ENCODE results near the gene TIPARP.
"Not testable (repeated sequence)": the region's sequence is repeated elsewhere in the genome, so short reads cannot be mapped to it uniquely, and the experiment has no call there.

The TIPARP gene

GRCh38 chr3:156718622-156719306 lies 44.4 kb downstream of the TIPARP start:
- no peak for DNase-seq

GRCh38 chr3:156720826-156721225 lies 46.4 kb downstream of the TIPARP start:
- no peak for DNase-seq

- DNase-seq = no peak
These were observed 47.6 kb downstream of the TIPARP start for GRCh38 chr3:156721687-156722618.

- no peak for DNase-seq
These were observed 48.8 kb downstream of the TIPARP start for GRCh38 chr3:156723182-156723619.

GRCh38 chr3:156725682-156726081 lies 51.3 kb downstream of the TIPARP start:
- no peak for DNase-seq

GRCh38 chr3:156726456-156726855 lies 52.1 kb downstream of the TIPARP start:
- DNase-seq = no peak

GRCh38 chr3:156727519-156728205 lies 53.3 kb downstream of the TIPARP start:
- peak in 1 of 2 experiments; percentile 7 for DNase-seq

- peak; percentile 42 to 48 for DNase-seq
These were observed 54.0 kb downstream of the TIPARP start for GRCh38 chr3:156728267-156728985.

- no peak for DNase-seq
These were observed 55.2 kb downstream of the TIPARP start for GRCh38 chr3:156729460-156730179.

GRCh38 chr3:156731813-156732212 lies 57.4 kb downstream of the TIPARP start:
- DNase-seq = no peak

- DNase-seq = no peak
These were observed 57.9 kb downstream of the TIPARP start for GRCh38 chr3:156732261-156732660.

GRCh38 chr3:156732715-156733421 lies 58.5 kb downstream of the TIPARP start:
- no peak for DNase-seq

- not testable (repeated sequence) for DNase-seq
These were observed 60.3 kb downstream of the TIPARP start for GRCh38 chr3:156734661-156735060.

GRCh38 chr3:156735471-156735870 lies 61.1 kb downstream of the TIPARP start:
- no peak for DNase-seq

- DNase-seq = not testable (repeated sequence)
These were observed 62.7 kb downstream of the TIPARP start for GRCh38 chr3:156737049-156737448.

- no peak for DNase-seq
These were observed 63.9 kb downstream of the TIPARP start for GRCh38 chr3:156738251-156738650.

GRCh38 chr3:156739976-156740375 lies 65.6 kb downstream of the TIPARP start:
- no peak for DNase-seq

GRCh38 chr3:156740581-156740980 lies 66.2 kb downstream of the TIPARP start:
- not testable (repeated sequence) for DNase-seq

GRCh38 chr3:156741935-156742334 lies 67.5 kb downstream of the TIPARP start:
- no peak for DNase-seq

- DNase-seq = no peak
These were observed 68.0 kb downstream of the TIPARP start for GRCh38 chr3:156742401-156742800.

GRCh38 chr3:156743859-156744258 lies 69.5 kb downstream of the TIPARP start:
- no peak for DNase-seq
